ENCODE data around the gene PARK7.
A peak's percentile ranks its signal among the peaks of the same experiment; 100 is the strongest.
"Not testable (repeated sequence)": the region's sequence is repeated elsewhere in the genome, so short reads cannot be mapped to it uniquely, and the experiment has no call there.

The PARK7 gene

DNA sequence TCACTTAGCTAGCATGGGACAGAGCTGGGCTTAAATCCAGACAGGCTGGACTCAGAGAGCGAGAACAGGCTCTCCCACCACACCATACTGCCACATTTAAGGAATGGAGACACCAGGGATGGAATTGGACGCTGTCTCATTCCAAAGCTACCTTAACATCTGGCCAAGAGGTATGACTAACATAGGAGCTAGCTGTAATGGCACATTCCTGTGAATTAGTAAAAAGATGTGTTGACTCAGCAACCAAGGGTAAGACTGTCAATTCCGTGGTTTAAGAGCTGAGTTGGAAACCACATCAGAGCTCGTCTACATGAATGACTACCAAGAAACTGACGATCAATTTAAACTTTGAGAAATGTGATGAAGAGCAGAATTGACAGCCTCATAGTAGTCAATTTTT, 12.6 kb upstream of the PARK7 start:
- no peak for DNase-seq

DNA sequence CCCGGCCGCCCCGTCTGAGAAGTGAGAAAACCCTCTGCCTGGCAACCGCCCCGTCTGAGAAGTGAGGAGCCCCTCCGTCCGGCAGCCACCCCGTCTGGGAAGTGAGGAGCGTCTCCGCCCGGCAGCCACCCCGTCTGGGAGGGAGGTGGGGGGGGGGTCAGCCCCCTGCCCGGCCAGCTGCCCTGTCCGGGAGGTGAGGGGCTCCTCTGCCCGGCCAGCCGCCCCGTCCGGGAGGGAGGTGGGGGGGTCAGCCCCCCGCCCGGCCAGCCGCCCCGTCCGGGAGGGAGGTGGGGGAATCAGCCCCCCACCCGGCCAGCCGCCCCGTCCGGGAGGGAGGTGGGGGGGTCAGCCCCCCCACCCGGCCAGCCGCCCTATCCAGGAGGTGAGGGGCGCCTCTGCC, 8.7 kb upstream of the PARK7 start:
- not testable (repeated sequence) for DNase-seq

DNA sequence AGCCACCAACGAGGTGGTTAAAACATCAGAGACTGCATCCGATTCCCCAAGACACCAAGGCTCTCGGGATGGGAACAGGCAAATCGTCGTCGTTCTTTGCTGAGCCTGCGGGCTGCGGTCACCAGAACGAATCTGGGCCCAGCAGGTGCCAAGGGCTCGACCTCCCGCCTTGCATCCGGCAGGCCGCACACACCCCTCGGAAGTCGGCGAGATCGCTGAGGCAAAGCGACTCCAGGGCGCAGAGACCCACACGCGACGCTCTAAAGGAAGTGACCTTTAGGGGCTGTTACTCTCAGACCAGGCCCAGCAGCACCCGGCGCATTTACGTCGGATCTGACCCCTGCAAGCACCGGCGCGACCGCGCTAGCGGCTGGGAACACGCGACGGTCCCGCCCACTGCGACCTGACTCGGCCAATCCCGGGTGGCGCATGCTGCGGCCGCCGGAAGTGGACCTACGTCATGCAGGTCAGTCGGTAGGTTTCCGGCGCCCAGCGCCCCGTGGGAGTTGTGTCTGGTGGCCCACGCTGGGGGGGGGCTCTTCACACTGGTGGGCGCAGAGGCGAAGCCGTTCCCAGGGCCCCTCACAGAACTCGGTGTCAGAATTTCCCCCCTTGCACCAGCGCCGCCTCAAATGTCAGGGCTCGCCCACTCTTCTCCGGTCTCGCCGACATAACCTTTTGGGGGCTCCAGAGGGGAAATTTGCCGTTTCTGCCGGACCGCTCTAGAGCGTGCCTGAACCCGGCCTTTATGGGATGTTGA, 7.5 kb upstream of the PARK7 start:
- DNase-seq = peak; percentile 91

DNA sequence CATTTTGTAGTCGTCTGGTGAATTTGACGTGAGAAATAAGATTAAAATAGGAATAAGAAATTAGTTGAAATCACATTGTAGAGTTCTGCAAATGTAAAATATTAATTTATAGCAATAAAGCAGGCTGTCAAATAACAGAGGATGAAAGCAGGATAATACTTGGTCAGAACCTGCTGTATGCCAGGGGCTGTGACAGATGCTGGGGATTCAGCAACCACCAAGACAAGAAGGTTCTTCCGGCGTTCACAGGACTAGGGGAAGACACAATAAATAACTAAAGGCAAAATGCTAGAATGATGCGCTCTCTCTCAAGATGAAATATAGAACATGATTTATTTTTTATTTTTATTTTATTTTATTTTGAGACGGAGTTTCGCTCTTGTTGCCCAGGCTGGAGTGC, 6.8 kb upstream of the PARK7 start:
- no peak for DNase-seq

DNA sequence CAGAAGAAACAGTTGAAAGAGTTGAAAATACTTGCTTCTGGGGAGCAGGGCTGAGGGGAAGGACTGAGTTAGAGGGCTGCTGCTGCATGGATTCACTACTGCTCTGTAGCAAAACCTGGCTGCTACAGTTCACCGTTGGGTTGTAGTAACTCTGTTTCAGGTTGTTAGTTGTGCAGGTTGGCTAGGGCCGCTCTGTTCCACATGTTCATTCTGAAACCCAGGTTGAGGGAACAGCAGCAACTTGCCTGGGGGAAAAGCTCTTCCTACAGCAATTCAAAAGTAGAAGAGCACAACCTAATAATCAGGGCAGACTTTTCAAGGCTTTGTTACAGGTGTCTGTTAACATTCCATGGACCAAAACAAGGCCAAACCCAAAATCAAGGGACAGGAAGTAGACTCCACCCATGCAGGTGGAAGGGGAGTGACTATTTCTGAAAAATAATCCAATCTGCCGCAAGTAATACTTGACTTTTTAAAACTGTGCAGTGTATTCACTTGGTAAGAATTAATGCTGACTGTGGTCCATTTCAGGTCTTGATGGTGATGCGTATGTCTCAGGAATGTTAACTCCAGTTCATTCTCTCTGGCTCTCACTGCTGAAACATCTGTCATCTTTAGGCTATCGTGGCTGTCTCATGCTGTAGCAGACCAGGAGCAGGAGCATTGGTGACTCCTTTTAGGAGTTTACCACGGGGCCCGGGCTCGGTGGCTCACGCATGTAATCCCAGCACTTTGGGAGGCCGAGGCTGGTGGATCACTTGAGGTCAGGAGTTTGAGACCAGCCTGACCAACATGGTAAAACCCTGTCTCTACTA, 5.1 kb upstream of the PARK7 start:
- DNase-seq = no peak

DNA sequence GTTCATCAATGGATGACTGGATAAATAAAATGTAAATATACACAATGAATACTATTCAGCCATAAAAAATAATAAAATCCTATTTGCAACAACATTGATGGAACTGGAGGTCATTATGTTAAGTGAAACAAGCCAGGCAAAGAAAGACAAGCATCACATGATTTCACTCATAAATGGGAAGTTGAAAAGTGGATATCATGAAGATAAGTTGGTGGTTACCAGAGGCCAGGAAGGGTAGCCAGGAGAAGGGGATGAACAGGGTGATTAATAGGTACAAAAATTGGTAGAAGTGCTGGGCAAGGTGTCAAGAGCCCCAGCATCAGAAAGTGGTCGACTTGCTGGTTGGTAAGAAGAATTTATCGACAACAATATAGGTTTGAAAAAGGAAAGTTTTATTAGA, 1.3 kb upstream of the PARK7 start:
- DNase-seq = no peak

DNA sequence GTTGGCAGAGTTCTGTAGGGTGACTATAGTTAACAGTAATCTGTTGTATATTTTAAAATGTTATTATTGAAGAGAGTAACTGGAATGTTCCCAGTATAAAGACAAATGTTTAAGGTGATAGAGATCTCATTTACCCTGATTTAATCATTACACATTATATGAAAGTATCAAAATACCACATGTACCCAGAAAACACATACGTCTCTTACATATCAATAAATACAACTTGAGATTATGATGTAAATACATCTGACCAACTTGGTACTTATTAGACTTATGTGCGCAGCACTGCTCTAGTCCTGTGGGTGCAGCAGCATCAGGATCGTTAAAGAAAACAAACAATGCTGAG, 670 bp upstream of the PARK7 start:
- no peak for DNase-seq

DNA sequence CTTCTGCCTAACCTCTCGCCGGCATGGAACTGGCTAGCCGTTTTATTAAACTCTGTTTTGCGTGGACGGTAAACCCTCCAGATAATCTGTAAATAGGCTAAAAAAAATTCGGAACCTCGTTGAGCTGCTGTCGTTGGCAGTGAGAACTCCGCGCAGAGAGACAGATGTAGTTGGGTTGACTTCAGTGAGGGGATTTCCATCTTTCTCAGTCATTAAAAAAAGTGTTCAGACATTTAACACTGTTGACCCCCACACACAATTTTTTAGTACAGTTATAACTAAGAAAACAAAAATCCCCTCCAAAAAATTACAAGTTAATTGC, 464 bp downstream of the PARK7 start:
- DNase-seq = no peak

DNA sequence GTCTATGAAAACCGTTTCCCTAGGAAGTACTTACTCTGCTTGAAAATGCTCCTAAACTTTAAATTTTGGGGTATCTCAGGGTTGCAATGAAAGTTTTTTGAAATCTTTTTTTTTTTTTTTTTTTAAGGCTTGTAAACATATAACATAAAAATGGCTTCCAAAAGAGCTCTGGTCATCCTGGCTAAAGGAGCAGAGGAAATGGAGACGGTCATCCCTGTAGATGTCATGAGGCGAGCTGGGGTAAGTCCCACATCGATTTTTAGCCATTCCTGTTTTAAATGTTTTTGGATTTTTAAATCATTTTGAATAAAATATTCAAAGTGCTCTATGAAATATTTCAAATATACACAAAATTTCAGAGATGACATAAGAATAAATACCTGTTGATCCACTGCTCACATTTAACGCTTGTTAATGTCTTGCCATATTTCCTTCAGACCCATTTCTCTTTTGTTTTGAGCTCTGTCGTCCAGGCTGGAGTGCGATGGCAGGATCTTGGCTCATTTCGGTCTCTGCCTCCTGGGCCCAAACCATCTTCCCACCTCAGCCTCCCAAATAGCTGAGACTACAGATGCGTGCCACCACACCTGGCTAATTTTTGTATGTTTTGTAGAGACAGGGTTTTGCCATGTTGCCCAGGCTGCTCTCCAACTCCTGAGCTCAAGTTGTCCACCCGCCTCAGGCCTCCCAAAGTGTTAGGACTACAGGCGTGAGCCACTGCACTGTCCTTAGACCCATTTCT, 1.3 kb downstream of the PARK7 start:
- DNase-seq = no peak

DNA sequence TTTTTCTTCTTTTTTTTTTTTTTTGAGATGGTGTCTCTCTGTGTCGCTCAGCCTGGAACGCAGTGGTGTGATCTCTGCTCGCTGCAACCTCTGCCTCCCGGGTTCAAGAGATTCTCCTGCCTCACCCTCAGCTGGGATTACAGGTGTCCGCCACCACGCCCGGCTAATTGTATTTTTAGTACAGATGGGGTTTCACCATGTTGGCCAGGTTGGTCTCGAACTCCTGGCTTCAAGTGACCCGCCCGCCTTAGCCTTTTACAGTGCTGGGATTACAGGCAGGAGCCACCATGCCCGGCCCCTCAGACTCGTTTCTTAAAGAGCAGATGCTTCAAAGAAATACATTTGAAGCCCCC, 1.8 kb downstream of the PARK7 start:
- not testable (repeated sequence) for DNase-seq

DNA sequence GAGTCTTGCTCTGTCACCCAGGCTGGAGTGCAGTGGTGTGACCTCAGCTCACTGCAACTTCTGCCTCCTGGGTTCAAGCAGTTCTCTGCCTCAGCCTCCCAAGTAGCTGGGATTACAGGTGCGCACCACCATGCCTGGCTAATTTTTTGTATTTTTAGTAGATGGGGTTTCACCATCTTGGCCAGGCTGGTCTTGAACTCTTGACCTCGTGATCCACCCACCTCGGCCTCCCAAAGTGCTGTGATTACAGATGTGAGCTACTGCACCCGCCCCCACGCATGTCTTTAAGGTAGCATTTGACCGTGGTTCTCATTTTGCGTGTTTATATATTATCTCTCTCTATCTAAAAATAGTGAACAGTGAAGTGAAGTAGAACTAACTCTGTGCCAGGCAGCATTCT, 2.3 kb downstream of the PARK7 start:
- DNase-seq = not testable (repeated sequence)

DNA sequence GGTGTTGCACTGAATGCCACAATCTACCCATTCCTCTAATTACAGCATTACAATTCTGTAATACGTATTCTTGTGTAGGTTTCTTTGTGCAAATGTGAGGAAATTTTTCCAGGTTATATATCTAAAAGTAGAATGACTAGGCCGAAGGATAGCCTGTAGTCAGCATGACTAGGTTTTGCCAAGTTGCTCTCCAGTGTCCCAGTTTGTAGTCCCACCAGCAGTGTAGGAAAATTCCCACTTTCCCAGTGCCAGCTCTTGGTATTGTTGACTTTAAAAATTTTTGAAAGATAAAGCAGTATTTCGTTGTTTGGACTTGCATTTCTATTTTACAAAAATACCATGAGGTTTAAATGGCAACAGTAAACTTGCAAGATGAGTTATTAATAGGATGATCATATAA, 3.0 kb downstream of the PARK7 start:
- no peak for DNase-seq

DNA sequence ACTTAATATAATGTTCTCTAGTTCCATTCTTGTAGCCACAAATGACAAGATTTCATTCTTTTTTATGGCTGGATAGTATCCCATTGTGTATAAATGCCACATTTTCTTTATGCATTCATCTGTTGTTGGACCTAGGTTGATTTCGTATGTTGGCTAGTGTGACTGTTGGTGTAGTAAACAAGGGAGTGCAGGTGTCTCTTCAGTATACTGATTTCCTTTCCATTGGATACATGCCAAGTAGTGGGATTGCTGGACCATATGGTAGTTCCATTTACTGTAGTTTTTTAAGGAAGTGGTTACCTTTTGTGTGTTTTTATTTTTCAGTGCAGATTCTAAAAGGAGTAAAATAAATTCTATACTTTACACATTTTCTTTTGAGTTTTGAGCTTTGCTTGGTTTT, 5.7 kb downstream of the PARK7 start:
- DNase-seq = no peak

DNA sequence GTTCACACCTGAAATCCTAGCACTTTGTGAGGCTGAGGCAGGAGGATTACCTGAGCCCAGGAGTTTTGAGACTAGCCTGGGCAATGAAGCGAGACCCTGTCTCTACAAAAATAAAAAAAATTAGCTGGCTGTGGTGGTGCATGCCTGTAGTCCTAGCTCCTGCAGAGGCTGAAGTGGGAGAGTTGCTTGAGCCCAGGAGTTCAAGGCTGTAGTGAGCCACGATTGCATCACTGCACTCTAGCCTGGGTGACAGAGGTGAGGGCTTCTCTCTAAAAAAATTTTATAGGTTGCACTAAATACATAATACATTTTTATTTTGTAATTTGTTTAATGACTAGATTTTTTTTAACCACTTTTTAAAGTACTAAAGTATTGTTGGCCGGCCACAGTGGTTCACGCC, 6.1 kb downstream of the PARK7 start:
- no peak for DNase-seq

DNA sequence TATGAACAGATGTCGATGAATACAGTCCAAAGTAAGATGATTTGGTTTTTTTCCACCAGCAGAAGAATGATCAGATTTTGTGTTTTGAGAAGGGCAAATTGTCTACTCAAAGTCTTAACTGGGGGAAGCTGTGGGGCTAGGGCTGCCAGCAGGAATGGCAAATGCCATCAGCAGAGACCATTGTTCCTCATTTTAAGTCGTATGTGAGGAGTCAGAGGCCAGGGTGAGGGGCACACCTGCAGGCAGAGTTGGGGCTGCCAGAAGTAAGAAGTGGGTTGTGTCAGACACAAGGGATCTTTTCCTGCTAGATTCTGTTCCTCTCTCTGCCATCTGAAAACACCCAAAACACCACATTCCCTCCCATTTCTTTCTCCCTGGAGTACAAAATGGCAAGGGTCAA, 8.7 kb downstream of the PARK7 start:
- no peak for DNase-seq

DNA sequence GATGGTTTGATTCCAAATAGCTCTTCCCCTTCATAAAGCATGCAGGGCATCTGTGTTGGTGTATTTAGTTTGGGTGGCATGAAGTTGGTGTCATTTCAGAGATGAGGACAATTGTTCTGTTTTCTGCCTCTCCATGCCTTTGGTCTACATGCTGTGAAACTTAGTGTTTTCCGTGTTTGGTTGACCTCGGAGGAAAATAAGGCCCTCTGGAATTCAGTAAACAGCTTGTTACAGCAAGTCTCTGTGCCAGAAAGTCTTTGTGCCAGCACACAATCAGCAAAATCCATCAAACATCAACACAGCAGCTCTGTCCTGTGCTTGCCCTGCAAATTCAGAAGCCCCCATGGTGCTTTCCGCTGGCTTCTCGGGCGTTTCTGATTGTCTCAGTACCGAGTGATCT, 9.5 kb downstream of the PARK7 start:
- DNase-seq = no peak

DNA sequence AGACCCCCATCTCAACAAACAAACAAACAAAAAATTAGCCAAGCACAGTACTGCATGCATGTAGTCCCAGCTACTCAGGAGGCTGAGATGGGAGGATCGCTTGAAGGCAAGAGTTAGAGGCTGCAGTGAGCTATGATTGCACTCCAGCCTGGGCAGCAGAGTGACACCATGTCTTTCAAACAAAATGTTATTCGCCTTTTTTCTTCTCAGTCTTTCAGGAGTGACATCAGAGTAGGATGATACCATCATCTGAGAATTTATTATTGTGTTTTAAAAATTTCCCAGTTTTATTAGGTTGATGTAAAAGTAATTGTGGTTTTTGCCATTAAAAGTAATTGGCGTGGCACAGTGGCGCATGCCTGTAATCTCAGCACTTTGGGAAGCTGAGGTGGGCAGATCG, 10.8 kb downstream of the PARK7 start:
- DNase-seq = no peak

DNA sequence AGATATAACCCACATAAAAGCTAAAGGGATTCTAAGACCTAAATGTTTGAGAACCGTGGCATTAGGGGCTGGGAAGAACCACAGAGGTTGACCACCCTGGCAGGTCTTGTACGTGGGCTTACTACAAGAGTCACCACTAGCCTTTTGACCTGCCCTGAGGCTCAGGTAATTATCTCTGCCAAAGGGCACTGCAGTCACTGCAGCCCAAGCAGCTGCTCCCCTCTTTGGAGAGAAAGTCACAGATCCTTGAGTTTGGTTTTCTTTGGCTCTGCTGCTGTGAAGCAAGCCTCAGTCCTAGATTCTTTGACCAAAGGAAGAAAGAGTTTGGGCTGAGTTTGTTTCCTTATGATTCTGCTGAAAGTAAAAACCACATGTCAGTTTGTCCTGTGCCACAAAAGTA, 11.6 kb downstream of the PARK7 start:
- no peak for DNase-seq

DNA sequence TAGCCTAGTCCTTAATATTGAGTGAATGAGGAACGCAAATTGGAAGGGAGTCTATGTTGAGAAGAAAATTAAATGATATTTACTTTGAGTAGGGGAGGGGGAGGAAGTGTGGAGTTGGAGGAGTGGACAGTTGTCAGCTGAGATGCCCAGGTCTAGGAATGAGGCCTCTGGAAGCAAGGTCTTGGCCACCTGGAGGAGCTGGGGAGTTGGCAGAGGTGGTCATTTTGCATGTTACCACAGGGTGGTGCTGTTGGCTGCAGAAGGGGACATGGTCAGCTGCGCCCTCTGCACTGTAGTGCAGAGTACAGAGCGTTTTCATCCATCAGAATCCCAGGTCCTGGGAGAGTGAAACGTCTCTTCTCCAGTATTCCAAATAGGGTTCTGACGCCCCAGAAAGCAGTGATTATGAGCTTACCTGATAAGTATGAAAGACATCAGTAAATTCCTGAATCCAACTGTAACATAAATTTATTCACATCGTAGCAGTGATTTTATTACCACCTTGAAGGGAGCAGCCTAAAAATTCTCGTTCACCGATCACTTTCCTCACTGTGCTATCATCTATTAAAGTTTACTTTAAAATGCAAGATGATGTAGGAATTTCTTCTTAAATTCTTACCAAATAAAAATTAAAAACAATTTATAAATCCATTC, 13.8 kb downstream of the PARK7 start:
- DNase-seq = peak; percentile 40

DNA sequence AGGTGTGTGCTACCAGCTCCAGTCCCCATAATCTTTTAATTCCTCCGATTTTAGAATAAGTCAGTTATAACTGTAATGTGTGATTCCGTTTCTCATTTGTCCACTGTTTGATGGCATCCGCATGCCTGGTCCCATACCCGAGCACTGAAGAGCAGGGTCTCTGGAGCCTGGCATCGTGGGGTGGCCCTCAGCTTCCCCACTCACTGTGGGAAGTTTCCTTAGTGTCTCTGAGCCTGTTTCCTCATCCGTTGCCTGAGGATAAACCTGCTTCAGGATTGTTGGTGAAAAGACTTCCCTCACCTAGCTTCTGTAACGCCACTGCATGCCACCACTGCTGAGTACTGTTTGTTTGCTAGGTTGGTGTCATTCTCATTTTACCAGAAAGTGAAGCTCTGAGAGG, 19.5 kb downstream of the PARK7 start:
- no peak for DNase-seq

DNA sequence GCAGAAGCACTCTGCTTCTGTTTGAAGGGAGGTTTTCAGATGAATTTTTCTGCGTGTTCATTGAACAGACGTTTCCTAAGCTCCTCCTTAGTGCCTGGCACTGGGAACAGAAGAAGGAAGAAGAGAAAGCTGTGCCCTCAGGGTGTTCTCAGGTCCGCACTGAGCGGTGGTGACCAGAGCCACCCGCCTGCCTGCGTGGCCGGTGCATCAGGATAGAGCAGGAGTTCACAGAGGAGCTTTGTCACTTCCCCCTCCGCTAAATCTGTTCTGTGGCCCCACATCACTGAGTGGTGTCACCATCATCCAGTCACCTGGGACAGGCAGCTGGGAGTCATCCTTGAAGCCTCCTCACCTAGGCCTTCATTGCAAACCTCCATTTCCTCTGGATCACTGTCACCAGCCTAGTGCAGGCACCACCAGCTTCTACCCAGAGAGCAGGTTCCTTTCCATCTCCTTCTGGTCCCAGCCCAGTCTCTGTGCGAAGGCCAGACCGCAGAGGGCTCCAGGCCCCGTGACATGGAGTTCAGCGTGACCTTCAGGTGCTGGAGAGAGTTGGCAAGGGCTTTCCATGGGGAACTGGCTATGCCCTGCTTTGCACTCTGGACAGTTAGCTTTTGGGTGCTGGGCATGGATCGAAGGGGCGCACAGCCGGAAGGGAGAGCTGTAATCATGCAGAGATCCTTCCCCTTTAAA, 21.7 kb downstream of the PARK7 start:
- no peak for DNase-seq

DNA sequence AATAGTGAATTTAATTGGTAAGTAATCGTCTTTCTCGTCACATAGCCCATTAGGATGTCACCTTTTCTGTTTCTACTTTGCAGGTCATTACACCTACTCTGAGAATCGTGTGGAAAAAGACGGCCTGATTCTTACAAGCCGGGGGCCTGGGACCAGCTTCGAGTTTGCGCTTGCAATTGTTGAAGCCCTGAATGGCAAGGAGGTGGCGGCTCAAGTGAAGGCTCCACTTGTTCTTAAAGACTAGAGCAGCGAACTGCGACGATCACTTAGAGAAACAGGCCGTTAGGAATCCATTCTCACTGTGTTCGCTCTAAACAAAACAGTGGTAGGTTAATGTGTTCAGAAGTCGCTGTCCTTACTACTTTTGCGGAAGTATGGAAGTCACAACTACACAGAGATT, 23.3 kb downstream of the PARK7 start:
- DNase-seq = no peak

All from activated CD4-positive, CD25-positive, alpha-beta regulatory T cell treated with anti-CD3 and anti-CD28 coated beads, Interleukin-2, amount 50 U/mL, for 72 hours (primary cell).